ENCODE data around the gene RAB25. TPM values are rescaled to one million over a fixed set of nuclear protein-coding genes. Genes with fewer than 3 reads are reported as not detected.

The RAB25 gene
- total RNA-seq, 1 donor from 2014 or later, result not detected

GRCh38 chr1:156055281-156056048 lies 5.5 kb upstream of the RAB25 start:
- peak overlapping the region; percentile 44 to 96 for H3K27ac ChIP-seq
- no peak for DNase-seq (ENCODE audit: low spot score in 2 of 2)
- peaks cover 8 to 9% of the 10 kb centered on the region in 2 donors for H3K36me3 ChIP-seq
- no peaks in the 10 kb centered on the region for H3K27me3 ChIP-seq
- peaks cover 0 to 8% of the 10 kb centered on the region in 2 donors for H3K4me1 ChIP-seq
- no peak for TF ChIP-seq CTCF (IDR thresholded peaks at IDR 0.05)
- peak overlapping the region; percentile 58 to 73 for H3K4me3 ChIP-seq
- intact Hi-C loops (cut with DNase I), result loop anchor here (2.0 to 10.0 kb wide), 3 partner anchors 27 to 121 kb away; partner anchors contain the start of genes KHDC4, MEX3A and SSR2
- H3K9me3 ChIP-seq, result no peaks in the 10 kb centered on the region

- TF ChIP-seq CTCF (IDR thresholded peaks at IDR 0.05), result no peak
- Histone ChIP-seq H3K4me1 (peaks cover 0 to 8% of the 10 kb centered on the region in 2 donors), H3K9me3 (no peaks in the 10 kb centered on the region), H3K36me3 (peaks cover 8 to 9% of the 10 kb centered on the region in 2 donors), H3K27ac (no peak overlapping the region), H3K4me3 (no peak overlapping the region), H3K27me3 (no peaks in the 10 kb centered on the region)
- intact Hi-C loops (cut with DNase I), result loop anchor here (10.0 kb wide), 1 partner anchor 122 kb away; the partner anchor contains the start of gene KHDC4
- no peak for DNase-seq (ENCODE audit: low spot score in 2 of 2)
Measured at GRCh38 chr1:156056326-156056849, 4.6 kb upstream of the RAB25 start.

- H3K4me1 ChIP-seq, result no peaks in the 10 kb centered on the region
- intact Hi-C loops (cut with DNase I), result no loop called here
- no peaks in the 10 kb centered on the region for H3K27me3 ChIP-seq
- H3K36me3 ChIP-seq, result peaks cover 8 to 9% of the 10 kb centered on the region in 2 donors
- no peak overlapping the region for H3K4me3 ChIP-seq
- no peaks in the 10 kb centered on the region for H3K9me3 ChIP-seq
- TF ChIP-seq CTCF (IDR thresholded peaks at IDR 0.05), result no peak
- no peak overlapping the region for H3K27ac ChIP-seq
- DNase-seq (ENCODE audit: low spot score in 2 of 2), result no peak
Measured at GRCh38 chr1:156062189-156062588, 1.2 kb downstream of the RAB25 start.

- no peak for TF ChIP-seq CTCF (IDR thresholded peaks at IDR 0.05)
- no peak overlapping the region for H3K27ac ChIP-seq
- peaks cover 0 to 1% of the 10 kb centered on the region in 2 donors for H3K36me3 ChIP-seq
- DNase-seq (ENCODE audit: low spot score in 2 of 2), result no peak
- no peaks in the 10 kb centered on the region for H3K4me1 ChIP-seq
- no peaks in the 10 kb centered on the region for H3K9me3 ChIP-seq
- no peaks in the 10 kb centered on the region for H3K27me3 ChIP-seq
- intact Hi-C loops (cut with DNase I), result no loop called here
- H3K4me3 ChIP-seq, result no peak overlapping the region
Measured at GRCh38 chr1:156063997-156064285, 3.0 kb downstream of the RAB25 start.

- H3K4me1 ChIP-seq, result no peaks in the 10 kb centered on the region
- no peaks in the 10 kb centered on the region for H3K36me3 ChIP-seq
- intact Hi-C loops (cut with DNase I), result no loop called here
Measured at GRCh38 chr1:156064615-156065014, 3.7 kb downstream of the RAB25 start.

More at GRCh38 chr1:156064615-156065014, 3.7 kb downstream of the RAB25 start:
- Histone ChIP-seq H3K9me3 (no peaks in the 10 kb centered on the region), H3K27ac (no peak overlapping the region), H3K4me3 (no peak overlapping the region), H3K27me3 (no peaks in the 10 kb centered on the region)
- no peak for DNase-seq (ENCODE audit: low spot score in 2 of 2)
- no peak for TF ChIP-seq CTCF (IDR thresholded peaks at IDR 0.05)
